Measurements from ENCODE around the gene EHD1.

GRCh38 chr11:64888406-64888728 is 9.9 kb upstream of the EHD1 start:
- TF ChIP-seq CTCF (optimal IDR thresholded peaks at IDR 0.05 in 1 of 3, IDR thresholded peaks at IDR 0.05 in 1 of 3, conservative IDR thresholded peaks at IDR 0.05 in 1 of 3; ENCODE audit: extremely low read depth in 1 of 3, insufficient read depth in 2 of 3, low read length in 3 of 3) (no peak), EZH2 (IDR thresholded peaks at IDR 0.05; ENCODE audit: low read length) (no peak)
